Keratinocyte (primary cell): ENCODE data around the gene AIG1. TPM values are rescaled to one million over a fixed set of nuclear protein-coding genes. Genes with fewer than 3 reads are reported as not detected.
A peak's percentile ranks its signal among the peaks of the same experiment; 100 is the strongest.

ENCODE experiments used
- DNase-seq: peaks from one replicate; pipeline ENCODE4 v3.0.0-alpha.2; 2011; ENCODE audit warnings: low read depth, missing footprints, low spot score
- FAIRE-seq: peaks from 2 replicates; lab custom pipeline; 2011; peaks lifted over from hg19 to GRCh38; lab: Jason Lieb, UNC
- H2AFZ ChIP-seq: 2 replicates; pipeline ENCODE4 v1.6.0; 2012; ENCODE audit warnings: low read length, control low read depth, inconsistent platforms; ENCODE audit not compliant: control insufficient read depth
- H3K27ac ChIP-seq: 2 replicates; pipeline ENCODE4 v1.5.1; 2011; ENCODE audit warnings: low read length; ENCODE audit not compliant: control insufficient read depth, insufficient read depth
- H3K27me3 ChIP-seq: 3 replicates; pipeline ENCODE4 v1.6.0; 2011; ENCODE audit warnings: low read length; ENCODE audit not compliant: control insufficient read depth, insufficient read depth; ENCODE audit errors: extremely low read depth
- H3K36me3 ChIP-seq, 2 experiments: 2 replicates in 1 of 2; 3 replicates in 1 of 2; pipeline ENCODE4 v1.5.1; 2011; ENCODE audit warnings: low read length in 2 of 2, mild to moderate bottlenecking in 1 of 2; ENCODE audit not compliant: control insufficient read depth in 2 of 2, insufficient read depth in 2 of 2; ENCODE audit errors: extremely low read depth in 1 of 2
- H3K4me1 ChIP-seq: 3 replicates; pipeline ENCODE4 v1.5.1; 2011; ENCODE audit warnings: low read length; ENCODE audit not compliant: control insufficient read depth, insufficient read depth; ENCODE audit errors: extremely low read depth
- H3K4me2 ChIP-seq: 3 replicates; pipeline ENCODE4 v1.6.0; 2011; ENCODE audit warnings: low read depth, low read length; ENCODE audit not compliant: control insufficient read depth, insufficient read depth; ENCODE audit errors: extremely low read depth
- H3K4me3 ChIP-seq, 3 experiments: fragments of 200-600 bp in 1 of 3; sonication (generic) in 1 of 3; 2 replicates in 2 of 3; 3 replicates in 1 of 3; pipeline ENCODE4 v1.5.1; 2011 to 2016; ENCODE audit warnings: low read length in 3 of 3, mild to moderate bottlenecking in 3 of 3, control low read depth in 2 of 3, inconsistent platforms in 1 of 3, low read depth in 1 of 3, mixed read lengths in 1 of 3, mixed run types in 1 of 3, moderate library complexity in 1 of 3; ENCODE audit not compliant: control insufficient read depth in 2 of 3, insufficient read depth in 2 of 3; ENCODE audit errors: extremely low read depth in 1 of 3
- H3K79me2 ChIP-seq: 2 replicates; pipeline ENCODE4 v1.6.0; 2012; ENCODE audit warnings: low read length; ENCODE audit not compliant: control insufficient read depth, insufficient read depth
- H3K9ac ChIP-seq: 3 replicates; pipeline ENCODE4 v1.6.0; 2011; ENCODE audit warnings: low read length; ENCODE audit not compliant: control insufficient read depth, insufficient read depth; ENCODE audit errors: extremely low read depth
- H3K9me1 ChIP-seq: 3 replicates; pipeline ENCODE4 v1.6.0; 2011; ENCODE audit warnings: low read length; ENCODE audit not compliant: control insufficient read depth, insufficient read depth; ENCODE audit errors: extremely low read depth
- H3K9me3 ChIP-seq: 2 replicates; pipeline ENCODE4 v1.5.1; 2012; ENCODE audit warnings: low read depth, low read length; ENCODE audit not compliant: control insufficient read depth
- H4K20me1 ChIP-seq: 3 replicates; pipeline ENCODE4 v1.6.0; 2011; ENCODE audit warnings: low read length; ENCODE audit not compliant: control insufficient read depth, insufficient read depth; ENCODE audit errors: extremely low read depth
- CTCF ChIP-seq, 3 experiments: IDR thresholded peaks in 1 of 3; conservative IDR thresholded peaks in 1 of 3; optimal IDR thresholded peaks in 1 of 3; 2 replicates in 2 of 3; 3 replicates in 1 of 3; pipeline versions ENCODE3 to v1.5.1; 2011; ENCODE audit warnings: low read length in 3 of 3, mild to moderate bottlenecking in 3 of 3, moderate library complexity in 2 of 3, control low read depth in 1 of 3, inconsistent platforms in 1 of 3; ENCODE audit not compliant: insufficient read depth in 2 of 3; ENCODE audit errors: extremely low read depth in 1 of 3
- EZH2 ChIP-seq: IDR thresholded peaks from one replicate; pipeline ENCODE4 v1.6.1; 2012; ENCODE audit warnings: inconsistent platforms, mild to moderate bottlenecking, low read length, moderate library complexity
- dilution Hi-C: fragments of 300-500 bp; cut with MboI; formaldehyde crosslinking; loops from one replicate; pipeline ENCODE4 v1.7.0; 2020; ENCODE audit warnings: low sequenced_read_pairs; ENCODE audit not compliant: extremely low pct_ligation_motif_present
- polyA plus RNA-seq, 5 experiments: library from polyadenylated mRNA; depleted of rRNA in 3 of 5; stranded (reverse) in 3 of 5; stranded (forward) in 1 of 5; unstranded in 1 of 5; fragments of >200 nt; gene quantifications; 1 replicate in 1 of 5; 2 replicates in 3 of 5; 3 replicates in 1 of 5; pipeline versions ENCODE4 v1.2.1 to v1.2.3, GENCODE V29; 2011 to 2012; ENCODE audit warnings: missing spikeins in 2 of 5, low read depth in 1 of 5, low replicate concordance in 1 of 5

AIG1 gene
- polyA plus RNA-seq, 1 donor (not counting 4 experiments of a cell fraction or from before 2014, with no cell fraction given), result 77.1 TPM

- dilution Hi-C loops, result no loop called here
- H3K36me3 ChIP-seq, result no peaks in the 10 kb centered on the region
- no peaks in the 10 kb centered on the region for H3K27me3 ChIP-seq
- no peaks in the 10 kb centered on the region for H3K4me1 ChIP-seq
- no peak overlapping the region for H3K4me3 ChIP-seq
- no peaks in the 10 kb centered on the region for H3K9me3 ChIP-seq
- FAIRE-seq (peak; percentile 48), DNase-seq (no peak)
- H3K27ac ChIP-seq, result no peak overlapping the region
- no peak overlapping the region for H3K9ac ChIP-seq
- no peak overlapping the region for H2AFZ ChIP-seq
- H3K9me1 ChIP-seq, result no peaks in the 10 kb centered on the region
- TF ChIP-seq EZH2 (no peak), CTCF (optimal IDR thresholded peaks at IDR 0.05 in 1 of 3, IDR thresholded peaks at IDR 0.05 in 1 of 3, conservative IDR thresholded peaks at IDR 0.05 in 1 of 3; ENCODE audit: extremely low read depth in 1 of 3, insufficient read depth in 2 of 3, low read length in 3 of 3) (no peak)
- no peak overlapping the region for H3K4me2 ChIP-seq
- no peaks in the 10 kb centered on the region for H3K79me2 ChIP-seq
- H4K20me1 ChIP-seq, result no peaks in the 10 kb centered on the region
These were observed 301.5 kb downstream of the AIG1 start for GRCh38 chr6:143362192-143362558.

- Histone ChIP-seq H4K20me1 (no peaks in the 10 kb centered on the region), H3K27ac (no peak overlapping the region), H3K27me3 (no peaks in the 10 kb centered on the region), H3K79me2 (no peaks in the 10 kb centered on the region), H3K36me3 (no peaks in the 10 kb centered on the region), H3K9me1 (no peaks in the 10 kb centered on the region), H3K9ac (no peak overlapping the region), H3K4me3 (no peak overlapping the region), H3K9me3 (no peaks in the 10 kb centered on the region), H3K4me1 (no peaks in the 10 kb centered on the region), H2AFZ (no peak overlapping the region), H3K4me2 (no peak overlapping the region)
- DNase-seq, result no peak
- TF ChIP-seq EZH2, result no peak
- TF ChIP-seq CTCF (optimal IDR thresholded peaks at IDR 0.05 in 1 of 3, IDR thresholded peaks at IDR 0.05 in 1 of 3, conservative IDR thresholded peaks at IDR 0.05 in 1 of 3; ENCODE audit: extremely low read depth in 1 of 3, insufficient read depth in 2 of 3, low read length in 3 of 3), result no peak
- no peak for FAIRE-seq
- dilution Hi-C loops, result no loop called here
These were observed 302.6 kb downstream of the AIG1 start for GRCh38 chr6:143363299-143363698.
